A549 (cell line): ENCODE measurements around the gene ZBTB20. TPM values are rescaled to one million over a fixed set of nuclear protein-coding genes. Genes with fewer than 3 reads are reported as not detected.

ENCODE experiments used
- ATAC-seq, 2 experiments: fragments of 200-7000 bp in 1 of 2; fragments of >200 bp in 1 of 2; cut with Nextera tagmentation in 1 of 2; cut with Tn5 transposase in 1 of 2; 3 replicates each; pipeline versions ENCODE4 v1.8.0 to v1.9.1; 2018 to 2020; ENCODE audit warnings: mild to moderate bottlenecking in 1 of 2, moderate library complexity in 1 of 2
- CTCF ChIA-PET: fragments of 300-600 bp; sonication (Branson Sonifier 250); formaldehyde crosslinking; extraction: SDS; loops from one replicate; lab custom pipeline; 2021; ENCODE audit warnings: antibody characterized with exemption, inconsistent platforms; lab: Yijun Ruan, JAX
- POLR2A ChIA-PET: fragments of 350-600 bp; formaldehyde crosslinking; extraction: SDS; loops from one replicate; lab custom pipeline; 2021; ENCODE audit warnings: antibody characterized with exemption, inconsistent platforms; lab: Yijun Ruan, JAX
- DNase-seq, 2 experiments: peaks; one replicate each; pipeline versions ENCODE4 v3.0.0 to v3.0.0-alpha.2; 2011 to 2016; ENCODE audit warnings: low read depth in 1 of 2, low spot score in 1 of 2
- FAIRE-seq: peaks from 2 replicates; lab custom pipeline; 2011; peaks lifted over from hg19 to GRCh38; lab: Jason Lieb, UNC
- H3K27ac ChIP-seq, 2 experiments: fragments of >200 bp; sonication (Bioruptor Twin); formaldehyde crosslinking; 3 replicates each; pipeline ENCODE4 v1.5.1; 2016 to 2017
- H3K4me1 ChIP-seq: fragments of >200 bp; sonication (Bioruptor Twin); formaldehyde crosslinking; 3 replicates; pipeline ENCODE4 v1.6.1; 2016
- H3K4me2 ChIP-seq: fragments of >200 bp; sonication (Bioruptor Twin); formaldehyde crosslinking; 3 replicates; pipeline ENCODE4 v1.6.1; 2016
- H3K4me3 ChIP-seq: fragments of >200 bp; sonication (Bioruptor Twin); formaldehyde crosslinking; 3 replicates; pipeline ENCODE4 v1.5.1; 2016
- H3K9me3 ChIP-seq: fragments of >200 bp; sonication (Bioruptor Twin); formaldehyde crosslinking; 3 replicates; pipeline ENCODE4 v1.6.1; 2016
- CBX2 ChIP-seq: fragments of 200-600 bp; sonication (generic); IDR thresholded peaks from 2 replicates; pipeline ENCODE4 v1.6.1; 2016; ENCODE audit warnings: low read depth, mild to moderate bottlenecking, borderline replicate concordance
- CEBPB ChIP-seq, 2 experiments: fragments of >200 bp in 1 of 2; sonication (Bioruptor Twin) in 1 of 2; formaldehyde crosslinking in 1 of 2; IDR thresholded peaks; 2 replicates each; pipeline ENCODE4 v1.6.1; 2012 to 2016
- CHD2 ChIP-seq: fragments of 150-350 bp; IDR thresholded peaks from 2 replicates; pipeline ENCODE4 v1.6.1; 2014; ENCODE audit warnings: low read length; ENCODE audit not compliant: partially characterized antibody
- CHD4 ChIP-seq: fragments of 200-600 bp; sonication (generic); IDR thresholded peaks from 2 replicates; pipeline ENCODE4 v1.6.1; 2016; ENCODE audit warnings: antibody characterized with exemption, mild to moderate bottlenecking, borderline replicate concordance
- CTCF ChIP-seq: fragments of >200 bp; sonication (Bioruptor Twin); formaldehyde crosslinking; IDR thresholded peaks from 3 replicates; pipeline ENCODE4 v1.5.1; 2016
- E2F6 ChIP-seq: IDR thresholded peaks from 2 replicates; pipeline ENCODE4 v1.6.1; 2012; ENCODE audit warnings: low read depth, borderline replicate concordance
- EHF ChIP-seq: fragments of 250-450 bp; sonication (Bioruptor Pico); IDR thresholded peaks from 2 replicates; pipeline ENCODE4 v1.5.0; 2020; ENCODE audit warnings: mild to moderate bottlenecking
- EHMT2 ChIP-seq: fragments of 200-600 bp; sonication (generic); IDR thresholded peaks from 2 replicates; pipeline ENCODE4 v1.6.1; 2016; ENCODE audit warnings: antibody characterized with exemption, low read depth, mild to moderate bottlenecking, moderate library complexity
- ELK1 ChIP-seq: fragments of 150-350 bp; IDR thresholded peaks from 2 replicates; pipeline ENCODE4 v1.6.1; 2014; ENCODE audit warnings: low read depth, mild to moderate bottlenecking, low read length
- EP300 ChIP-seq, 2 experiments: fragments of >200 bp; sonication (Bioruptor Twin); formaldehyde crosslinking; IDR thresholded peaks; 2 replicates in 1 of 2; 3 replicates in 1 of 2; pipeline ENCODE4 v1.6.1; 2016 to 2017
- ESRRA ChIP-seq: fragments of 150-350 bp; IDR thresholded peaks from 2 replicates; pipeline ENCODE4 v1.6.1; 2014; ENCODE audit warnings: mild to moderate bottlenecking, low read length, borderline replicate concordance
- FOSB ChIP-seq: fragments of 250-450 bp; sonication (Bioruptor Pico); IDR thresholded peaks from 2 replicates; pipeline ENCODE4 v1.5.0; 2020; ENCODE audit warnings: mild to moderate bottlenecking, moderate library complexity
- FOXS1 ChIP-seq: fragments of 250-450 bp; sonication (Bioruptor Pico); IDR thresholded peaks from 2 replicates; pipeline ENCODE4 v1.5.0; 2020; ENCODE audit warnings: mild to moderate bottlenecking, moderate library complexity
- HES2 ChIP-seq: fragments of >200 bp; sonication (Bioruptor Twin); formaldehyde crosslinking; IDR thresholded peaks from 2 replicates; pipeline ENCODE4 v1.6.1; 2016
- HOXB13 ChIP-seq: fragments of 250-450 bp; sonication (Bioruptor Pico); IDR thresholded peaks from 2 replicates; pipeline ENCODE4 v1.5.0; 2020; ENCODE audit warnings: low read depth, mild to moderate bottlenecking, moderate library complexity
- HOXB5 ChIP-seq: fragments of 250-450 bp; sonication (Bioruptor Pico); IDR thresholded peaks from 2 replicates; pipeline ENCODE4 v1.5.0; 2020; ENCODE audit warnings: mild to moderate bottlenecking, moderate library complexity
- KDM1A ChIP-seq: fragments of 200-600 bp; sonication (generic); IDR thresholded peaks from 2 replicates; pipeline ENCODE4 v1.6.1; 2016; ENCODE audit warnings: low read depth, mild to moderate bottlenecking
- KDM5A ChIP-seq: fragments of 200-600 bp; sonication (generic); IDR thresholded peaks from 2 replicates; pipeline ENCODE4 v1.6.1; 2016; ENCODE audit warnings: antibody characterized with exemption, mild to moderate bottlenecking
- MAX ChIP-seq: IDR thresholded peaks from 2 replicates; pipeline ENCODE4 v1.6.1; 2012
- MYC ChIP-seq: IDR thresholded peaks from 2 replicates; pipeline ENCODE4 v1.6.1; 2012; ENCODE audit warnings: mild to moderate bottlenecking, inconsistent platforms, low read length, improper control_type of control experiment, borderline replicate concordance
- NFE2L2 ChIP-seq: fragments of 150-350 bp; conservative IDR thresholded peaks from 2 replicates; pipeline ENCODE4 v1.6.1; 2014; ENCODE audit warnings: low read length
- NR3C1 ChIP-seq: fragments of >200 bp; sonication (Bioruptor Twin); formaldehyde crosslinking; IDR thresholded peaks from 3 replicates; pipeline ENCODE4 v1.6.1; 2017
- PBX3 ChIP-seq: IDR thresholded peaks from 2 replicates; pipeline ENCODE4 v1.6.1; 2012
- POLR2A ChIP-seq: IDR thresholded peaks from 2 replicates; pipeline ENCODE4 v1.6.1; 2012; ENCODE audit warnings: mild to moderate bottlenecking, low read length
- RAD21 ChIP-seq, 2 experiments: fragments of >200 bp in 1 of 2; sonication (Bioruptor Twin) in 1 of 2; formaldehyde crosslinking in 1 of 2; IDR thresholded peaks in 1 of 2; conservative IDR thresholded peaks in 1 of 2; 2 replicates in 1 of 2; 3 replicates in 1 of 2; pipeline ENCODE4 v1.6.1; 2012 to 2018; ENCODE audit warnings: inconsistent platforms in 1 of 2
- RNF2 ChIP-seq: fragments of 200-600 bp; sonication (generic); IDR thresholded peaks from 2 replicates; pipeline ENCODE4 v1.6.1; 2016; ENCODE audit warnings: low read depth, mild to moderate bottlenecking, antibody characterized with exemption, moderate library complexity, borderline replicate concordance
- SMC3 ChIP-seq: fragments of >200 bp; sonication (Bioruptor Twin); formaldehyde crosslinking; IDR thresholded peaks from 3 replicates; pipeline ENCODE4 v1.6.1; 2018; ENCODE audit warnings: inconsistent platforms
- SREBF2 ChIP-seq: fragments of 450-650 bp; IDR thresholded peaks from 2 replicates; pipeline ENCODE4 v1.6.1; 2014; ENCODE audit warnings: mild to moderate bottlenecking, moderate library complexity
- TFCP2L1 ChIP-seq: fragments of 250-450 bp; sonication (Bioruptor Pico); IDR thresholded peaks from 2 replicates; pipeline ENCODE4 v1.5.0; 2021; ENCODE audit warnings: mild to moderate bottlenecking
- TP53 ChIP-seq: fragments of 250-450 bp; sonication (Bioruptor Pico); IDR thresholded peaks from 2 replicates; pipeline ENCODE4 v1.5.0; 2021; ENCODE audit warnings: mild to moderate bottlenecking, moderate library complexity
- USF2 ChIP-seq: fragments of 450-650 bp; IDR thresholded peaks from 2 replicates; pipeline ENCODE4 v1.6.1; 2014; ENCODE audit warnings: antibody characterized with exemption
- WGBS: methylation state at CpG from one replicate; pipeline ENCODE4 v1.1.6; 2017; ENCODE audit errors: missing lambda C conversion rate; 5-methylcytosine and 5-hydroxymethylcytosine counted together
- polyA plus RNA-seq, 4 experiments: library from polyadenylated mRNA; depleted of rRNA in 3 of 4; stranded (reverse); fragments of >200 nt; fragmentation: RNase III in 1 of 4; extraction: RNeasy Plus Mini Kit Qiagen cat#74134 plus additional on column Dnase treatment in 1 of 4; gene quantifications; 2 replicates in 3 of 4; 3 replicates in 1 of 4; pipeline ENCODE4 v1.2.3, GENCODE V29; 2011 to 2017

ZBTB20 gene
- polyA plus RNA-seq, 2 of the 4 experiments (the other 2 are of a cell fraction): 0.85 to 5.0 TPM

- TF ChIP-seq KDM5A (no peak), CBX2 (no peak), ELK1 (no peak), EHF (CRISPR knock-in tag) (no peak), USF2 (no peak), RNF2 (no peak), MYC (no peak), FOSB (no peak), TP53 (no peak), EP300 (IDR thresholded peaks at IDR 0.05) (no peak), CTCF (no peak), TFCP2L1 (CRISPR knock-in tag) (no peak), HES2 (no peak), HOXB13 (CRISPR knock-in tag) (no peak), MAX (no peak), ESRRA (no peak)
- TF ChIP-seq, all 56 proteins: peak for 0
- H3K4me3 ChIP-seq: no peak overlapping the region
- ATAC-seq: no peak
- ChIA-PET POLR2A (no interaction called here), CTCF (interaction anchor here (1.4 kb wide), 1 partner anchor 47 kb away, joined by 4 read pairs; no protein-coding TSS in a partner anchor)
- no peak for DNase-seq
- no peaks in the 10 kb centered on the region for H3K9me3 ChIP-seq
- no peak overlapping the region for H3K4me2 ChIP-seq
- 88% methylated on average over 2 of the region's 2 CpGs for WGBS
- no peak overlapping the region for H3K27ac ChIP-seq
- H3K4me1 ChIP-seq: no peaks in the 10 kb centered on the region
- FAIRE-seq: no peak
Measured at GRCh38 chr3:114466251-114466650, 680.8 kb downstream of the ZBTB20 start.

GRCh38 chr3:114464548-114464947 lies 682.5 kb downstream of the ZBTB20 start:
- POLR2A ChIA-PET: no interaction called here
- no peak for FAIRE-seq
- ATAC-seq: no peak

More at GRCh38 chr3:114464548-114464947, 682.5 kb downstream of the ZBTB20 start:
- Histone ChIP-seq H3K9me3 (no peaks in the 10 kb centered on the region), H3K27ac (no peak overlapping the region), H3K4me2 (no peak overlapping the region), H3K4me3 (no peak overlapping the region), H3K4me1 (no peaks in the 10 kb centered on the region)
- TF ChIP-seq CHD4 (no peak), CHD2 (no peak), RNF2 (no peak), SMC3 (no peak), MYC (no peak), NR3C1 (no peak), TFCP2L1 (CRISPR knock-in tag) (no peak), POLR2A (no peak), NFE2L2 (no peak), KDM1A (no peak), PBX3 (no peak), RAD21 (conservative IDR thresholded peaks at IDR 0.05 in 1 of 2, IDR thresholded peaks at IDR 0.05 in 1 of 2) (no peak), E2F6 (no peak), CEBPB (IDR thresholded peaks at IDR 0.05) (no peak), HOXB5 (no peak), EHMT2 (no peak), ELK1 (no peak), SREBF2 (no peak), FOXS1 (CRISPR knock-in tag) (no peak)
- DNase-seq: no peak
- CTCF ChIA-PET: no interaction called here
